ENCODE data around the gene XG.
"Not testable (repeated sequence)": the region's sequence is repeated elsewhere in the genome, so short reads cannot be mapped to it uniquely, and the experiment has no call there.

GRCh38 chrX:2802376-2803090 lies 50.7 kb downstream of the XG start:
- not testable (repeated sequence) for TF ChIP-seq POLR2A, CTCF (IDR thresholded peaks at IDR 0.05)

Measured in body of pancreas (tissue), 4 donors.